Measurements from ENCODE around the gene NT5C1A. TPM values are rescaled to one million over a fixed set of nuclear protein-coding genes. Genes with fewer than 3 reads are reported as not detected.

Gene NT5C1A
- total RNA-seq, 8 experiments from 2014 or later, result 0.22 to 2.0 (median 1.0) TPM; not detected in 3

DNA sequence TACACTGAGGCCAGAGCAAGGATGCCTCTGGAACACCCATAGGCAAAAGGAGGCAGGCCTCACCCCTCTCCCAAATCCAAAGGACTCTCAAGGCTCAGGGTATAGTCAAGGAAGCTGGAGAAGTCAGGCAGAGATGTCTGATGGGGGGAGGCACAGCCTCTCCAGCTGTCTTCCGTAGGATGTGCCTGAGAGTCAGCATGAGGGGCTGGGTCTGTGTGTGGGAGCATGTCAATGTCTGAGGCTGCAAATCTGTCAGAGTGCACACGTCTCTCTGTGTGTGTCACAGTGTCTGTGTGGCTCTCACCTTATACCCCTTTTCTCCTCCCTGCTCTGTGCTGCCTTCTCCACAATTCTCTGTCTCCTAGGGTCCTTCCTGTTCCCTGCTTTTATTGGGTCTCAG lies 15.3 kb upstream of the NT5C1A start:
- no peak for ATAC-seq (replicated peaks in 6 of 8)
- H3K27ac ChIP-seq, result no peak overlapping the region
- in situ Hi-C loops (cut with MboI; ENCODE audit: low pct_unique_long_range_greater_than_20kb in 2 of 9, low sequenced_read_pairs in 9 of 9, unreplicated experiment in 9 of 9), result no loop called here
- H3K4me1 ChIP-seq (replicated peaks in 1 of 2), result peaks cover 21 to 25% of the 10 kb centered on the region in 2 donors
- H3K4me3 ChIP-seq, result no peak overlapping the region
- 0 to 71% (median 26%) methylated on average over 1 to 2 of the region's 2 CpGs; no CpG with 5 or more reads in 6 of the 10 experiments for WGBS, 10 experiments

DNA sequence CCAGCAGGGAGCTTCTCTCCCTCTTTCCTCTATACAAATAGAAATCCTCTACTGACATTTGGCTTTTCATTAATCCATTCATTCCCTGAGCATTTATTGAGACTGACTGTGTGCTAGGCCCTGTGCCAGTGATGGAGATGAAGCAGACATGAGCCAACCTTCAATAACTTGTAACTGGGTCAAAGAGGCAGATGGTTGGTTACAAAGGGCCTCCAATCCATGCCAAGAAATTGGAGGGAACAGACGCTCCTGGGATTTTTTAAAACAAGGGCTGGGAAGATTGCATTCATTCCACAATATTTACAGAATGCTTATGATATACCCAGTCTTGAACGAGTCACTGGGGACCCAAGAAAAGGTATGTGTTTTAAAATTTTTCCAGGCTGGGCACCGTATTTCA lies 13.2 kb upstream of the NT5C1A start:
- no peak for ATAC-seq (replicated peaks in 6 of 8)
- no peak overlapping the region for H3K4me3 ChIP-seq
- H3K27ac ChIP-seq, result no peak overlapping the region
- 17 to 79% (median 54%) methylated on average over 1 to 3 of the region's 3 CpGs; no CpG with 5 or more reads in 2 of the 10 experiments for WGBS, 10 experiments
- H3K4me1 ChIP-seq (replicated peaks in 1 of 2), result peaks cover 14% of the 10 kb centered on the region in 2 donors
- in situ Hi-C loops (cut with MboI; ENCODE audit: low pct_unique_long_range_greater_than_20kb in 2 of 9, low sequenced_read_pairs in 9 of 9, unreplicated experiment in 9 of 9), result no loop called here

DNA sequence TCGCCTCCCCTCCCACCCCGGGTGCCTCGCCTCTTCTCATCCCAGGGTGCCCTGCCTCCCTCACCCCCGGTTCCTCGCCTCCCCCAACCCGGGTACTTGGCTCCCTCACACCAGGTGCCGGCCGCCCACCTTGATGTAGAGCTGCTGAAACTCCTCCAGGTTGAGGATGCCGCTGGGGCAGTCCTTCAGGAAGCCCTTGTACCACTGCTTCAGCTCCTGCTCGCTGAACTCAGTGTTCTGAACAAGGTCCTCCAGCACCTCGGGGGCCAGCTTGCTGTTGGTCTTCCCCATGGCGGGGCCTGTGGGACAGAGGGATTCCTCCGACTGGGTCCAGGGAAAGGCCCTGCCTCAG lies 12.4 kb upstream of the NT5C1A start:
- Histone ChIP-seq H3K4me3 (no peak overlapping the region), H3K4me1 (replicated peaks in 1 of 2) (peaks cover 6% of the 10 kb centered on the region in 2 donors), H3K27ac (no peak overlapping the region)
- 60% methylated on average over 1 of the region's 13 CpGs; no CpG with 5 or more reads in 9 of the 10 experiments for WGBS, 10 experiments
- ATAC-seq (replicated peaks in 6 of 8), result peak in 1 of 8 experiments; percentile 5
- in situ Hi-C loops (cut with MboI; ENCODE audit: low pct_unique_long_range_greater_than_20kb in 2 of 9, low sequenced_read_pairs in 9 of 9, unreplicated experiment in 9 of 9), result no loop called here

DNA sequence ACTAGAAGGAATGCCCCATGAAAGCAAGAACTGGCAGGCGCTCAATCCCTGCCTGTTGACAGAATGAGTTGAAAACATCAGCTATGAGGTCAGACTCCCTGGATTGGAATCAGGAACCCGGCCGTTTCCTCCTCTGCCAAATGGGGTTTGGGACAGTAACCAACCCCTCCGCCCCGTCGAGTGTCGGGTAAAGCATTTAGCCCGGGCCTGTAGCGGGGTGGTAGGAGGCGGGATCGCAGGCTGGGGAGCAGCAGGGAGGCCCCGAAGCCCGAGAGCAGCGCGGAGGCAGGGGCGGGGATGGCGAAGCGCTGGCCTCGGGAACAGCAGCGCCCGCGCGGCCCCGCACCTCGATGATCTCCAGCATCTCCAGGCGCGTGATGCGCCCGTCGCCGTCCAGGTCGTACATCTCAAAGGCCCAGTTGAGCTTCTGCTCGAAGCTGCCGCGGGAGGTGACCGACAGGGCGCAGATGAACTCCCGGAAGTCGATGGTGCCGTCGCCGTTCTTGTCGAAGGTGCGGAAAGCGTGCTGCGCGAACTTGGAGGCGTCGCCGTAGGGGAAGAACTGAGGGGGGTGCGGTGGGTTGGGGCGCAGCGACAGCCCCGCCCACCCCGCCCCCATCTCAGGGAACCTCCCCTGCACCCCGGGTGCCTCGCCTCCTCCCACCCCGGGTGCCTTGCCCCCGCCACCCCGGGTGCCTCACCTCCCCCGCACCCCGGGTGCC lies 11.8 kb upstream of the NT5C1A start:
- H3K4me1 ChIP-seq (replicated peaks in 1 of 2), result peaks cover under 1 to 1% of the 10 kb centered on the region in 2 donors
- no peak overlapping the region for H3K4me3 ChIP-seq
- peak in 4 of 8 experiments; percentile 7 to 23 (median 19) for ATAC-seq (replicated peaks in 6 of 8)

DNA sequence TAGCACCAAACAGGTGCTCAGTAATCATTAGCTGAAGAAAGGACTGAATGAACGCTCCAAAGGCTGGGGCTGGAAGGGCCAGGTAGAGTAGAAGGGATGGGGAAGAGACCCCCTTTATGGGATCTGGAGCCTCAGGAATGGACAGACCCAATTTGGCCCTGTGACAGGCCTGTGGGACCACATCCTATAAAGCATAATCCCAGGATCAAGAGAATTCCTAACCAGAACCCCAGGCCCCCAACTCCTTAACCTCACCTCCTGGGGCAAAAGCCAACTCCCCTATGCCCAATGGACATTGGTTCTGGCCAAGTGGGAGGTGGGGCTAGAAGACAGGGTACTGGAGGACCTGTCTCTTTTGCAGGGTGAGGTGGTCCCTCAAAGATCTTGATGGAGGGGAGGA lies 10.1 kb upstream of the NT5C1A start:
- no peaks in the 10 kb centered on the region for H3K4me1 ChIP-seq (replicated peaks in 1 of 2)
- no peak for ATAC-seq (replicated peaks in 6 of 8)
- in situ Hi-C loops (cut with MboI; ENCODE audit: low pct_unique_long_range_greater_than_20kb in 2 of 9, low sequenced_read_pairs in 9 of 9, unreplicated experiment in 9 of 9), result no loop called here
- H3K4me3 ChIP-seq, result no peak overlapping the region
- no peak overlapping the region for H3K27ac ChIP-seq
- WGBS, 10 experiments, result 0 to 67% (median 40%) methylated on average over 1 of the region's 1 CpG; no CpG with 5 or more reads in 6 of the 10 experiments

More for the DNA sequence above, 11.8 kb upstream of the NT5C1A start:
- in situ Hi-C loops (cut with MboI; ENCODE audit: low pct_unique_long_range_greater_than_20kb in 2 of 9, low sequenced_read_pairs in 9 of 9, unreplicated experiment in 9 of 9), result no loop called here
- H3K27ac ChIP-seq, result no peak overlapping the region
- WGBS, 10 experiments, result 0 to 80% (median 24%) methylated on average over 1 to 22 of the region's 62 CpGs; no CpG with 5 or more reads in 2 of the 10 experiments

DNA sequence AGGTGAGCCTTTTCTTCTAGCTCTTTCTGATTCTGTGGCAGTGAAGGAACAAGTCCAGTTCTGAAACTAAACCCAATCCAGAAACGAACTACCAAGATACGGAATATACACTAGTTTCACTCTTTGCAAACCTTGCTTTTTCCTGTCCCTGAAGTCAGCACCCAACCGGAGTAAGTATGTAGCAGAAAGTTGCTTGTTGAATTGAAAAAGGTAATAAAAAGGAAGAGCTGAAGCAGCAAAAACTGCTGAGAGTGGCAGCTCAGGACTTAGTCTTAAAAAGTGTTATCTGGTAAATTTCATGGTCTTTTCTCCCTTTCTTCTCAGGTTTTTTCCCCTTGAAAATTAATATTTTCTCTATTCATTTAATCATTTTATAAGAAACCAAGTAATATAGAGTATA lies 9.4 kb upstream of the NT5C1A start:
- 14 to 80% (median 49%) methylated on average over 1 to 3 of the region's 3 CpGs for WGBS, 10 experiments
- ATAC-seq (replicated peaks in 6 of 8), result no peak
- H3K4me1 ChIP-seq (replicated peaks in 1 of 2), result no peaks in the 10 kb centered on the region
- no peak overlapping the region for H3K27ac ChIP-seq
- in situ Hi-C loops (cut with MboI; ENCODE audit: low pct_unique_long_range_greater_than_20kb in 2 of 9, low sequenced_read_pairs in 9 of 9, unreplicated experiment in 9 of 9), result no loop called here
- H3K4me3 ChIP-seq, result no peak overlapping the region

DNA sequence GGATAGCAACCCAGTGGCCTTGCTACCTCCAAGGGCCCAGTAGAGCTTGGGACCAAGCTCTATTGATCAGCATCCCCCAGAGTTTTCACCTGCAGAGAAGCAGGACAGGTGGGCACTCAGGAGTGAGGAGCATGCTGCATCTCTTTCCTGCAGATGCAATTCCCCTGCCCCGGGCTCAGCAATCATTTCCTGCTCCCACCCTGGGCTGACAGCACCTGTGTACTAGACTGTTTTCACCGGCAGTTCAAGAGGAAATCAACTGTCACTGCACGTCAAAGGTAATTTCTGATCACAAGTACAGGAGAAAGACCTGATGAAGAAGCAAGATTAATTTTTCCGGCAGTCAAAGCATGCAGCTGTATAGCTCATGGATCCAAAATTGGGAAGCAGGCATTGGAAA lies 8.8 kb upstream of the NT5C1A start:
- no peak overlapping the region for H3K27ac ChIP-seq
- H3K4me1 ChIP-seq (replicated peaks in 1 of 2), result no peaks in the 10 kb centered on the region
- WGBS, 10 experiments, result 44 to 100% (median 65%) methylated on average over 1 to 4 of the region's 4 CpGs; no CpG with 5 or more reads in 2 of the 10 experiments
- in situ Hi-C loops (cut with MboI; ENCODE audit: low pct_unique_long_range_greater_than_20kb in 2 of 9, low sequenced_read_pairs in 9 of 9, unreplicated experiment in 9 of 9), result no loop called here
- H3K4me3 ChIP-seq, result no peak overlapping the region
- ATAC-seq (replicated peaks in 6 of 8), result no peak

DNA sequence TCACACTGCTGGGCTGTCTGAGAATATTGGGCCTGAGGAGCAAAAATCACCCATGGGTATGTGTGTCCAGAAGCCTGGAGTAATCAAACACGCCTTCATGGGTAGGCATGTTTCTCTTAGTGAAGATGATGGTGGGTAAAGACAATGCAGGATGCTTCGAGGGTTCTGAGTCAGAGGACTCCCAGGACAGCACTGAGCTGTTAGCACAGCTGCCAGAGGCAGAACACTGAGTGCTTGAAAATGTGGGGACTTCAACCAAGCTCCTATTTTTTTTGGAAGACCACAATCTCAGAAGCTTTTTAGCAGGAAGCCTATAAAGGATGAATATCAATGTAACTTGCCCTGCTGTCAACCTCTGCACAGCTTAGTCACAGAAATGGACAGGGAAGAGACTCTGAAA lies 7.9 kb upstream of the NT5C1A start:
- Histone ChIP-seq H3K4me1 (replicated peaks in 1 of 2) (no peaks in the 10 kb centered on the region), H3K4me3 (no peak overlapping the region), H3K27ac (no peak overlapping the region)
- in situ Hi-C loops (cut with MboI; ENCODE audit: low pct_unique_long_range_greater_than_20kb in 2 of 9, low sequenced_read_pairs in 9 of 9, unreplicated experiment in 9 of 9), result no loop called here
- no peak for ATAC-seq (replicated peaks in 6 of 8)
- 5 to 38% (median 15%) methylated on average over 1 to 2 of the region's 2 CpGs; no CpG with 5 or more reads in 2 of the 10 experiments for WGBS, 10 experiments

DNA sequence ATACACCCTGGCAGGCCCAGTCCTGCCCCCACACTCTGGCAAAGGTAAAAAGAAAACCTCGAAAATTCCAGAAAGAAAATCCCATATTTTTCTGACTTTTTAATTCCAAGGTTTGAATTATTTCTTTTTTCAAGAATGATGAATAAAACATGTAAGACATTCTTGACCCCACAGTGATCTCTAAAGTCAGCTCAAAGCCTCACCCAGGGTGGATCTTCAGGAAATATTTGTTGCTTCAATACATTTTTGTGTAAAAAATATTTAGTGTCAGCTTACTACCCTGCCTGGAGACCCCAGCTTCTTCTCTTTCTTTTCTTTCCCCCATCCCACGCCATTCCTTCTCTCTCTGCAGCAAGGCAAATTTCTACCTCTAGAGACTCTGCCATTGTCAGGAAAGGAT lies 7.0 kb upstream of the NT5C1A start:
- in situ Hi-C loops (cut with MboI; ENCODE audit: low pct_unique_long_range_greater_than_20kb in 2 of 9, low sequenced_read_pairs in 9 of 9, unreplicated experiment in 9 of 9), result no loop called here
- 20 to 86% (median 49%) methylated on average over 1 to 2 of the region's 2 CpGs; no CpG with 5 or more reads in 2 of the 10 experiments for WGBS, 10 experiments
- no peaks in the 10 kb centered on the region for H3K4me1 ChIP-seq (replicated peaks in 1 of 2)
- ATAC-seq (replicated peaks in 6 of 8), result peak in 3 of 8 experiments; percentile 44 to 74 (median 60)
- no peak overlapping the region for H3K4me3 ChIP-seq
- H3K27ac ChIP-seq, result no peak overlapping the region

DNA sequence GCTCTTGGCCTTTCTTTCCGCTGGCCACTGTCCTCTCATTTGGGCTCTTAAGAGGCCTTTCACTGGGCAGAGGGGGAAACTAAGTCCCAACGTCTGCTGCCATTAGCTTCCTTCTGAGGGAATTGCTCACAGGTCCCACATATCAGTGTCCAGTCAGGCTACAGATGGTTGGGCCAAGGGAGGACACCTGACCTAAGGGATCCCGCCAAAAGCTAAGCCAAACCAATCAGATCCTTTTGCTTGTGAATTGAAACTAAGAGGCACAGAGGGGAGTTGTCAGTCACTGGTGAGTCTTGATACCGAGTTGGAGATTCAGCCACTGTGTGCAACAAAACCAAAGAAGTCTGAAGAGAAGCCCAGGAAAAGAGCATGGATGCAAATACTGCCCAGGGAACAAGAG lies 5.7 kb upstream of the NT5C1A start:
- no peak for ATAC-seq (replicated peaks in 6 of 8)
- Histone ChIP-seq H3K27ac (no peak overlapping the region), H3K4me1 (replicated peaks in 1 of 2) (no peaks in the 10 kb centered on the region), H3K4me3 (no peak overlapping the region)
- in situ Hi-C loops (cut with MboI; ENCODE audit: low pct_unique_long_range_greater_than_20kb in 2 of 9, low sequenced_read_pairs in 9 of 9, unreplicated experiment in 9 of 9), result no loop called here
- 29 to 100% (median 58%) methylated on average over 1 to 4 of the region's 4 CpGs; no CpG with 5 or more reads in 2 of the 10 experiments for WGBS, 10 experiments

DNA sequence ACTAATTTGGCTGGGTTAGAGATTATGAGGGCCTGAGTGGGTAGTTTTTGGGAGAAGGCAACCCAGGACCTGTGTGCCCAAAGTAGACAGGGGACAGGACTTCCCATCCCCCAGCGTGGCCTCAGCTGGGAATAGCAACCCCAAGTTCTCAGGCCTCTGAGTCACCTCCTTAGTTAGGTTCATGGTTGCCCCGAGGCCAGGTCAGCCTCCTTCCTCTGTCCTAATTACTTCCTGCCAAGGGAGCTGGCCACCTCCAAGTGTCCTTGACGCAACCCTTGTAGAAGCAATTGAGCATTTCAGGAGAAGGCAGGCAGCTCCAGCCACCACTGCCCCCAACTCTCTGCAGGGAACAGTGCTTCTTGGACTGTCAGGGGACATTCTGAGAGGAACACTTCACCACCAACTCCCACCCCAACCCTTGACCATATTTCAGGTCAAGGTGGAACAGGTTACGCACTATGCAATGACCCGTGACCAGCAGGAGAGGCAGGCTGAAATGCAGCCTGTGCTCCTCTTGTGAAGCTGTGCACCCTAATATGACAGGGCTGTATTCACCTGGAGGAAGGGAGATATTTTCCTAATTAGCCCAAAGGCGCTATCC lies 5.1 kb upstream of the NT5C1A start:
- in situ Hi-C loops (cut with MboI; ENCODE audit: low pct_unique_long_range_greater_than_20kb in 2 of 9, low sequenced_read_pairs in 9 of 9, unreplicated experiment in 9 of 9), result no loop called here
- H3K4me1 ChIP-seq (replicated peaks in 1 of 2), result no peaks in the 10 kb centered on the region
- ATAC-seq (replicated peaks in 6 of 8), result no peak

DNA sequence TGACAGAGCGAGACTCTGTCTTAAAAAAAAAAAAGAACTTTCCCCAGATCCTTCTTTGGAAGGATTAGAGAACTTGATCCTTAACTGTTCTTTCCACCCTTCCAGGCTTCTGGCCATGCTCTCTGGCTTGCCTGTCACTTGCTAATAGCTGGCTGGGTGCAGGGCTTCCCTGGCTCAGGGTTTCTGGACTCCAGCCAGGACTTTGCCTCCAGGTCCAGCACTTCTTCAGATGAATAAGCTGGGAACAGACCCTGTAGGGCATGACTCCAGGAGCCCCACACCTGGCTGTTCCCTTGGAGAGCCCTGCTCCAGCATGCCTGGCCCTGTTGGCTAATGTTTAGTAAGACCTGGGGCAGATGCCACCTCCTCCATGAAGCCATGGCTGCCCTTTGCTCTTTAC lies 3.3 kb upstream of the NT5C1A start:
- ATAC-seq (replicated peaks in 6 of 8), result no peak
- Histone ChIP-seq H3K4me3 (no peak overlapping the region), H3K27ac (no peak overlapping the region), H3K4me1 (replicated peaks in 1 of 2) (peaks cover 5 to 6% of the 10 kb centered on the region in 2 donors)
- 80 to 100% (median 100%) methylated on average over 1 of the region's 1 CpG; no CpG with 5 or more reads in 5 of the 10 experiments for WGBS, 10 experiments
- in situ Hi-C loops (cut with MboI; ENCODE audit: low pct_unique_long_range_greater_than_20kb in 2 of 9, low sequenced_read_pairs in 9 of 9, unreplicated experiment in 9 of 9), result no loop called here

More for the DNA sequence above, 5.1 kb upstream of the NT5C1A start:
- Histone ChIP-seq H3K4me3 (no peak overlapping the region), H3K27ac (no peak overlapping the region)
- WGBS, 10 experiments, result 0 to 80% (median 69%) methylated on average over 1 to 6 of the region's 6 CpGs; no CpG with 5 or more reads in 2 of the 10 experiments

DNA sequence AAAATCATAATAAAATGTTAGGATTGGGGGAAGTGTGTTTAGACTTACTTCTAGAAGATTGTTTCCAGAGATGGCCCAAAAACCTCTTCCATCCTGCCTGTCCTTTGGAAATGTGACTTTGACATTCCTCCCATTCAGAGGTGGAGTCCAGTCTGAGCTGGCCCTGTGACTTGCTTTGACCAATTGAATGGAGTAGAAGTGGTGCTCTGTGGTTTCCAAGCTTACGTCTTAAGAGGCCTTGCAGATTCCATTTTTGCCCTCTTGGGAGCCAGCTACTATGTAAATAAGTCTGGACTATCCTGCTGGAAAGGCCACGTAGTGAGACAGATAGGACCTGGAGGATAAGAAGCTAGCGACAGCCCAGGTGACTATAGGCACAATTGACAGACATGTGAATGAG lies 1.3 kb upstream of the NT5C1A start:
- in situ Hi-C loops (cut with MboI; ENCODE audit: low pct_unique_long_range_greater_than_20kb in 2 of 9, low sequenced_read_pairs in 9 of 9, unreplicated experiment in 9 of 9), result no loop called here
- no peak for ATAC-seq (replicated peaks in 6 of 8)
- 58 to 100% (median 68%) methylated on average over 1 to 3 of the region's 3 CpGs; no CpG with 5 or more reads in 3 of the 10 experiments for WGBS, 10 experiments
- no peak overlapping the region for H3K27ac ChIP-seq
- no peak overlapping the region for H3K4me3 ChIP-seq
- peaks cover 5 to 6% of the 10 kb centered on the region in 2 donors for H3K4me1 ChIP-seq (replicated peaks in 1 of 2)

All from motor neuron (in vitro differentiated cells).